HG03066 (cell line): Measurements from ENCODE around the gene ADAMTSL2.

Source experiments
- ATAC-seq: cut with Tn5 transposase; IDR thresholded peaks from one replicate; pipeline ENCODE4 v1.9.1; 2021; ENCODE audit warnings: low read depth; ENCODE audit not compliant: unreplicated experiment

Gene ADAMTSL2

GRCh38 chr9:133499132-133499891 lies 35.2 kb upstream of the ADAMTSL2 start:
- no peak for ATAC-seq

- no peak for ATAC-seq
These were observed 34.6 kb upstream of the ADAMTSL2 start for GRCh38 chr9:133499892-133500270.

- ATAC-seq, result no peak
These were observed 32.4 kb upstream of the ADAMTSL2 start for GRCh38 chr9:133502112-133502511.

- no peak for ATAC-seq
These were observed 29.2 kb upstream of the ADAMTSL2 start for GRCh38 chr9:133505186-133505830.

- no peak for ATAC-seq
These were observed 28.4 kb upstream of the ADAMTSL2 start for GRCh38 chr9:133505901-133506652.

GRCh38 chr9:133506653-133507038 lies 27.9 kb upstream of the ADAMTSL2 start:
- ATAC-seq, result no peak

GRCh38 chr9:133507246-133507965 lies 27.1 kb upstream of the ADAMTSL2 start:
- ATAC-seq, result no peak

GRCh38 chr9:133508046-133508445 lies 26.5 kb upstream of the ADAMTSL2 start:
- no peak for ATAC-seq

GRCh38 chr9:133509179-133510083 lies 25.1 kb upstream of the ADAMTSL2 start:
- ATAC-seq, result no peak

- ATAC-seq, result no peak
These were observed 23.5 kb upstream of the ADAMTSL2 start for GRCh38 chr9:133510926-133511505.

GRCh38 chr9:133511607-133512006 lies 22.9 kb upstream of the ADAMTSL2 start:
- ATAC-seq, result no peak

- ATAC-seq, result no peak
These were observed 22.0 kb upstream of the ADAMTSL2 start for GRCh38 chr9:133512253-133513213.

GRCh38 chr9:133513214-133514100 lies 21.0 kb upstream of the ADAMTSL2 start:
- ATAC-seq, result no peak

GRCh38 chr9:133514460-133515239 lies 19.9 kb upstream of the ADAMTSL2 start:
- ATAC-seq, result no peak

GRCh38 chr9:133515240-133515610 lies 19.3 kb upstream of the ADAMTSL2 start:
- ATAC-seq, result no peak

GRCh38 chr9:133515615-133516255 lies 18.8 kb upstream of the ADAMTSL2 start:
- no peak for ATAC-seq
